Esophagus squamous epithelium (tissue), 5 donors: ENCODE measurements around the gene PSMD14. TPM values are rescaled to one million over a fixed set of nuclear protein-coding genes. Genes with fewer than 3 reads are reported as not detected.
"Not testable (repeated sequence)": the region's sequence is repeated elsewhere in the genome, so short reads cannot be mapped to it uniquely, and the experiment has no call there.

Experiments
- DNase-seq: peaks from one replicate; lab custom pipeline; 2025; lab: John Stamatoyannopoulos, UW
- H3K27ac ChIP-seq, 4 donors: fragments of 200-600 bp; sonication (generic); one replicate each; pipeline ENCODE4 v1.5.1; 2016 to 2019; ENCODE audit warnings: mild to moderate bottlenecking in 1 of 4
- H3K27me3 ChIP-seq, 4 donors: fragments of 200-600 bp; sonication (generic); 1 replicate in 3 of 4; 2 replicates in 1 of 4; pipeline versions ENCODE4 v1.5.1 to v1.6.0; 2017 to 2021; ENCODE audit warnings: antibody characterized with exemption in 1 of 4
- H3K36me3 ChIP-seq, 3 donors: fragments of 200-600 bp; sonication (generic); one replicate each; pipeline ENCODE4 v1.5.1; 2016 to 2019
- H3K4me1 ChIP-seq, 3 donors: fragments of 200-600 bp; sonication (generic); one replicate each; pipeline ENCODE4 v1.5.1; 2017 to 2019
- H3K4me3 ChIP-seq, 4 donors: fragments of 200-600 bp; sonication (generic); 1 replicate in 3 of 4; 2 replicates in 1 of 4; pipeline ENCODE4 v1.5.1; 2016 to 2019; ENCODE audit warnings: mild to moderate bottlenecking in 2 of 4, moderate library complexity in 1 of 4
- H3K9me3 ChIP-seq, 3 donors: fragments of 200-600 bp; sonication (generic); one replicate each; pipeline ENCODE4 v1.5.1; 2016 to 2019
- POLR2A ChIP-seq, 4 donors: fragments of 450-650 bp; IDR thresholded peaks; one replicate each; pipeline ENCODE4 v1.6.1; 2017; ENCODE audit warnings: antibody characterized with exemption in 4 of 4, mild to moderate bottlenecking in 4 of 4, moderate library complexity in 3 of 4
- WGBS, 2 donors: methylation state at CpG; one replicate each; pipeline ENCODE4 v1.1.5; 2018; 5-methylcytosine and 5-hydroxymethylcytosine counted together
- intact Hi-C: fragments of 100-400 bp; cut with DNase I; formaldehyde crosslinking; loops from one replicate; pipeline ENCODE4 v1.15.0; 2022
- total RNA-seq, 4 donors: library from RNA; depleted of rRNA; stranded (reverse); fragments of >200 nt; gene quantifications; one replicate each; pipeline ENCODE4 v1.1.0, GENCODE V29; 2016
- TF ChIP-seq, protein P1 (sequence below), 6 experiments: fragments of 450-650 bp in 4 of 6; fragments of 200-600 bp in 2 of 6; sonication (generic) in 2 of 6; IDR thresholded peaks; one replicate each; pipeline ENCODE4 v1.5.1; 2016 to 2019; ENCODE audit warnings: antibody characterized with exemption in 6 of 6, mild to moderate bottlenecking in 4 of 6, moderate library complexity in 4 of 6
- donor health status: DM: yes; HTN: yes; CAD: no.

Gene PSMD14
- total RNA-seq, 4 donors from 2014 or later: 32.8 to 86.9 (median 53.3) TPM

- H3K27me3 ChIP-seq: no peaks in the 10 kb centered on the region
- TF ChIP-seq POLR2A (IDR thresholded peaks at IDR 0.05): no peak
- TF ChIP-seq, protein P1, sequence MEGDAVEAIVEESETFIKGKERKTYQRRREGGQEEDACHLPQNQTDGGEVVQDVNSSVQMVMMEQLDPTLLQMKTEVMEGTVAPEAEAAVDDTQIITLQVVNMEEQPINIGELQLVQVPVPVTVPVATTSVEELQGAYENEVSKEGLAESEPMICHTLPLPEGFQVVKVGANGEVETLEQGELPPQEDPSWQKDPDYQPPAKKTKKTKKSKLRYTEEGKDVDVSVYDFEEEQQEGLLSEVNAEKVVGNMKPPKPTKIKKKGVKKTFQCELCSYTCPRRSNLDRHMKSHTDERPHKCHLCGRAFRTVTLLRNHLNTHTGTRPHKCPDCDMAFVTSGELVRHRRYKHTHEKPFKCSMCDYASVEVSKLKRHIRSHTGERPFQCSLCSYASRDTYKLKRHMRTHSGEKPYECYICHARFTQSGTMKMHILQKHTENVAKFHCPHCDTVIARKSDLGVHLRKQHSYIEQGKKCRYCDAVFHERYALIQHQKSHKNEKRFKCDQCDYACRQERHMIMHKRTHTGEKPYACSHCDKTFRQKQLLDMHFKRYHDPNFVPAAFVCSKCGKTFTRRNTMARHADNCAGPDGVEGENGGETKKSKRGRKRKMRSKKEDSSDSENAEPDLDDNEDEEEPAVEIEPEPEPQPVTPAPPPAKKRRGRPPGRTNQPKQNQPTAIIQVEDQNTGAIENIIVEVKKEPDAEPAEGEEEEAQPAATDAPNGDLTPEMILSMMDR (IDR thresholded peaks at IDR 0.05): no peak
- H3K4me1 ChIP-seq: no peaks in the 10 kb centered on the region
- no peaks in the 10 kb centered on the region for H3K9me3 ChIP-seq
- H3K36me3 ChIP-seq: peaks cover 0 to 12% (median 0%) of the 10 kb centered on the region in 3 donors
- no peak overlapping the region for H3K4me3 ChIP-seq
- H3K27ac ChIP-seq: no peak overlapping the region
- intact Hi-C loops: no loop called here
- DNase-seq: no peak
- WGBS, 2 donors: 86 to 93% methylated on average over 1 of the region's 1 CpG
These were observed 19.4 kb downstream of the PSMD14 start for GRCh38 chr2:161327582-161327981.

- Histone ChIP-seq H3K4me3 (no peak overlapping the region), H3K36me3 (peaks cover 0 to 9% (median 0%) of the 10 kb centered on the region in 3 donors), H3K9me3 (no peaks in the 10 kb centered on the region), H3K27me3 (no peaks in the 10 kb centered on the region), H3K27ac (no peak overlapping the region), H3K4me1 (no peaks in the 10 kb centered on the region)
- intact Hi-C loops: no loop called here
- DNase-seq: no peak
- TF ChIP-seq, protein P1 (IDR thresholded peaks at IDR 0.05): no peak
- no peak for TF ChIP-seq POLR2A (IDR thresholded peaks at IDR 0.05)
These were observed 24.2 kb downstream of the PSMD14 start for GRCh38 chr2:161332371-161332967.

- Histone ChIP-seq H3K4me3 (no peak overlapping the region), H3K27ac (no peak overlapping the region), H3K4me1 (no peaks in the 10 kb centered on the region), H3K9me3 (no peaks in the 10 kb centered on the region), H3K27me3 (no peaks in the 10 kb centered on the region), H3K36me3 (peaks cover 0 to 13% (median 0%) of the 10 kb centered on the region in 3 donors)
- WGBS, 2 donors: 87 to 96% methylated on average over 2 of the region's 2 CpGs
- DNase-seq: no peak
- TF ChIP-seq, protein P1 (IDR thresholded peaks at IDR 0.05): no peak
- no peak for TF ChIP-seq POLR2A (IDR thresholded peaks at IDR 0.05)
- intact Hi-C loops: no loop called here
These were observed 27.4 kb downstream of the PSMD14 start for GRCh38 chr2:161335626-161336025.

- Histone ChIP-seq H3K27me3 (no peaks in the 10 kb centered on the region), H3K4me1 (no peaks in the 10 kb centered on the region), H3K27ac (no peak overlapping the region), H3K9me3 (no peaks in the 10 kb centered on the region), H3K36me3 (peaks cover 0 to 15% (median 0%) of the 10 kb centered on the region in 3 donors), H3K4me3 (no peak overlapping the region)
- 47 to 64% methylated on average over 1 of the region's 1 CpG for WGBS, 2 donors
- DNase-seq: no peak
- TF ChIP-seq, protein P1 (IDR thresholded peaks at IDR 0.05): no peak
- TF ChIP-seq POLR2A (IDR thresholded peaks at IDR 0.05): no peak
- intact Hi-C loops: no loop called here
These were observed 29.0 kb downstream of the PSMD14 start for GRCh38 chr2:161337247-161337646.

GRCh38 chr2:161339532-161339931 is 31.3 kb downstream of the PSMD14 start:
- H3K4me1 ChIP-seq, H3K9me3 ChIP-seq, H3K4me3 ChIP-seq, H3K36me3 ChIP-seq, DNase-seq, H3K27ac ChIP-seq, intact Hi-C loops, H3K27me3 ChIP-seq: not testable (repeated sequence)
- WGBS, 2 donors: 81 to 96% methylated on average over 3 of the region's 3 CpGs

- H3K27me3 ChIP-seq, DNase-seq, H3K36me3 ChIP-seq, H3K27ac ChIP-seq, H3K4me1 ChIP-seq, H3K9me3 ChIP-seq, intact Hi-C loops, H3K4me3 ChIP-seq: not testable (repeated sequence)
- WGBS, 2 donors: 86 to 90% methylated on average over 7 to 25 of the region's 64 CpGs
These were observed 32.7 kb downstream of the PSMD14 start for GRCh38 chr2:161340930-161341413.
